ENCODE measurements around the gene RAB25. TPM values are rescaled to one million over a fixed set of nuclear protein-coding genes. Genes with fewer than 3 reads are reported as not detected.
"Not testable (repeated sequence)": the region's sequence is repeated elsewhere in the genome, so short reads cannot be mapped to it uniquely, and the experiment has no call there.

RAB25 gene
- total RNA-seq, 1 donor from 2014 or later = not detected

GRCh38 chr1:156064615-156065014 lies 3.7 kb downstream of the RAB25 start:
- intact Hi-C loops (cut with micrococcal nuclease) = loop anchor here (5.0 kb wide), 1 partner anchor 132 kb away; the partner anchor contains the start of gene KHDC4
- no peak overlapping the region for H3K4me3 Mint-ChIP-seq
- no peaks in the 10 kb centered on the region for H3K9me3 Mint-ChIP-seq
- H3K27ac Mint-ChIP-seq = no peak overlapping the region
- peaks cover 11% of the 10 kb centered on the region for H3K4me1 Mint-ChIP-seq
- no peaks in the 10 kb centered on the region for H3K36me3 Mint-ChIP-seq (ENCODE audit: low read depth)
- DNase-seq = no peak
- H3K27me3 Mint-ChIP-seq = peaks cover 2% of the 10 kb centered on the region

DNA sequence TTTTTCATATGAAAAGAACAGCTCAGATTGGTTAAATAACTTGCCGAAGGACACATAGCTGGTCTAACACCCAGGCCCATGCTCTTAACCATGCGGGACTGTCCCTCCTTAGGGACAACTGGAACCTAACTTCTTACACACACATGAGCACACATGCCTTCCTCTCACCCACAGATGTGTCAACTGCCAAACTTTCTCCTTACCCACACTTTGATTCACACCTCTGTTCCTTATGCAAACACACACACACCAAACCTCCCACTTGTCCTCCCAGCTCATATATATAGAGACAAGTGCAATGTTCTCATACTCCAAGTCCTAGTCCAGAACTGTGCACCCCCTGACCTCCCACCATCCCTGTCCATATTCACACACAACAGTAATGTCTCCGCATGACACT lies 4.3 kb downstream of the RAB25 start:
- Mint-ChIP-seq H3K9me3 (no peaks in the 10 kb centered on the region), H3K27me3 (peaks cover 2% of the 10 kb centered on the region), H3K27ac (peak overlapping the region; percentile 2), H3K36me3 (ENCODE audit: low read depth) (no peaks in the 10 kb centered on the region), H3K4me1 (peaks cover 11% of the 10 kb centered on the region), H3K4me3 (no peak overlapping the region)
- DNase-seq = no peak
- intact Hi-C loops (cut with micrococcal nuclease) = loop anchor here (5.0 kb wide), 1 partner anchor 133 kb away; the partner anchor contains the start of gene KHDC4

DNA sequence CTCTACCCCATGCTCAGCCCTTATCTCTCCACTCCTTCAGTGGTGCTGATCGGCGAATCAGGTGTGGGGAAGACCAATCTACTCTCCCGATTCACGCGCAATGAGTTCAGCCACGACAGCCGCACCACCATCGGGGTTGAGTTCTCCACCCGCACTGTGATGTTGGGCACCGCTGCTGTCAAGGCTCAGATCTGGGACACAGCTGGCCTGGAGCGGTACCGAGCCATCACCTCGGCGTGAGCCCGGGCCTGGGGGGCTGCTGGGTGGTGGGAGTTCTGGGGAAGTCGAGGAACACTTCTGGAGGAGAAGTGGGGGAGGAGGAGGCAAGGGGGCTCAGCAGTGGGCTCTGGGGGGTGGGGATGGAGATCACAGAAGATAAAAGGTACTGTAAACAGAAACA lies 4.9 kb downstream of the RAB25 start:
- Mint-ChIP-seq H3K9me3 (no peaks in the 10 kb centered on the region), H3K36me3 (ENCODE audit: low read depth) (no peaks in the 10 kb centered on the region), H3K4me1 (peaks cover 11% of the 10 kb centered on the region), H3K27ac (no peak overlapping the region), H3K4me3 (no peak overlapping the region), H3K27me3 (peaks cover 2% of the 10 kb centered on the region)
- DNase-seq = no peak
- intact Hi-C loops (cut with micrococcal nuclease) = loop anchor here (1.0 to 5.0 kb wide), 2 partner anchors 40 to 134 kb away; partner anchors contain the start of gene KHDC4

DNA sequence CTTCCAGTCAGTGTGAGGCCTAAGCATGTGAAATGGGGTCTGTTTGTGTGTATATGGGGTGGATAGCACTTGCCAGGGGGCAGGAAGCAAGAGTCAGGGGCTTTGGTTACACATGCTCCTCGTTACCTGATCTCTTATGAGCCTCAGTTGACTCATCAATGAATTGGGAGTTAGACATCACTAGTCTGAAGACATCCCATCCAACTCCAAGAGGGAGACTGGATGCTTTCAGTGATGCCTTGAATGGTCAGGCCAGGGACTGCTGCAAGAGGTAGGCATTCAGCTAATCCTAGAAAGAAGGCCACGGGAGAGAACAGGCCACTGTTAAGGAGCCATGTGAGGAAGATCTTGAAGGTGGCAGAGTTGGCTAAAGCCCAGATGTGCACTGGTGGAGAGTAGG lies 6.3 kb downstream of the RAB25 start:
- H3K36me3 Mint-ChIP-seq (ENCODE audit: low read depth) = no peaks in the 10 kb centered on the region
- no peak overlapping the region for H3K27ac Mint-ChIP-seq
- H3K4me1 Mint-ChIP-seq = peaks cover 11% of the 10 kb centered on the region
- DNase-seq = no peak
- no peaks in the 10 kb centered on the region for H3K9me3 Mint-ChIP-seq
- H3K27me3 Mint-ChIP-seq = peaks cover 7% of the 10 kb centered on the region
- intact Hi-C loops (cut with micrococcal nuclease) = loop anchor here (5.0 kb wide), 1 partner anchor 135 kb away; the partner anchor contains the start of gene KHDC4
- H3K4me3 Mint-ChIP-seq = no peak overlapping the region

- Mint-ChIP-seq H3K27ac (no peak overlapping the region), H3K27me3 (peaks cover 19% of the 10 kb centered on the region), H3K4me3 (no peak overlapping the region), H3K4me1 (peaks cover 11% of the 10 kb centered on the region), H3K36me3 (ENCODE audit: low read depth) (no peaks in the 10 kb centered on the region), H3K9me3 (no peaks in the 10 kb centered on the region)
- no peak for DNase-seq
- intact Hi-C loops (cut with micrococcal nuclease) = loop anchor here (5.0 kb wide), 1 partner anchor 137 kb away; the partner anchor contains the start of gene KHDC4
These were observed 8.8 kb downstream of the RAB25 start for GRCh38 chr1:156069490-156070455.

DNA sequence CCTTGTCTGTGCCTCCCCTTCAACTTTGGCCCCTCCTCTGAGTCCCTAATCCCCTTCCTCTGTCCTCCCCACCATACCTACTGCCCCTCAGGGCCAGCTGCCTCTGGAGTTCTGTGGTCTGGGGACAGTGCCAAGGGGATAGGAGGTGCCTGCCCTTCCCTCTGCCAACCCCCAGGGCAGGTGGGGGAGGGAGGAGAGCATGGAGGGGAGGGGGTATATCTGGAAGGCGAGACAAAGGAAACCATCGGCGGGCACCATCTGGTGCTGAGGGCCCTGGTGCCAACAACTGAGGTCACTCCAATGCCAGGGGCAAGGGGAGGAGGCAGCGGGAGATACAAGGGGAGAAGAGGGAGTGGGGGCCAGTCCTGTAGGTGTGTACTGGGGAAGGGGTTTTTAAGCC lies 9.6 kb downstream of the RAB25 start:
- Mint-ChIP-seq H3K36me3 (ENCODE audit: low read depth) (no peaks in the 10 kb centered on the region), H3K9me3 (no peaks in the 10 kb centered on the region), H3K27ac (no peak overlapping the region), H3K4me3 (no peak overlapping the region), H3K27me3 (peaks cover 23% of the 10 kb centered on the region), H3K4me1 (peaks cover 8% of the 10 kb centered on the region)
- no peak for DNase-seq
- intact Hi-C loops (cut with micrococcal nuclease) = no loop called here

DNA sequence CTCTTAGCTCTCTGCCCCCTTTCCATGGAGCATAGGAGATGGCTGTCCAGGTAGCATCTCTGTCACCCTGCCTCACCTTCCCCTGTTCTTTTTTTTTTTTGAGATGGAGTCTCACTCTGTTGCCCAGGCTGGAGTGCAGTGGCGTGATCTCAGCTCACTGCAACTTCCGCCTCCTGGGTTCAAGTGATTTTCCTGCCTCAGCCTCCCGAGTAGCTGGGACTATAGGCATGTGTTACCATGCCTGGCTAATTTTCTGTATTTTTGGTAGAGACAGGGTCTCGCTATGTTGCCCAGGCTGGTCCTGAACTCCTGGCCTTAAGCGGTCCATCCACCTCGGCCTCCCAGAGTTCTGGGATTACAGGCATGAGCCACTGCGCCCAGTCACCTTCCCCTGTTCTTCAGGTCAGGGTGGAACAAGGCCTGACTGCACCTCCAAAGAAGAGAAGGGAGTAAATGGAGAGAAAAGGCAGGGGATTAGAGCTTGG lies 10.4 kb downstream of the RAB25 start:
- intact Hi-C loops (cut with micrococcal nuclease); DNase-seq; H3K9me3 Mint-ChIP-seq; H3K36me3 Mint-ChIP-seq (ENCODE audit: low read depth); H3K27ac Mint-ChIP-seq; H3K4me1 Mint-ChIP-seq; H3K4me3 Mint-ChIP-seq: not testable (repeated sequence)
- H3K27me3 Mint-ChIP-seq = peaks cover 25% of the 10 kb centered on the region

DNA sequence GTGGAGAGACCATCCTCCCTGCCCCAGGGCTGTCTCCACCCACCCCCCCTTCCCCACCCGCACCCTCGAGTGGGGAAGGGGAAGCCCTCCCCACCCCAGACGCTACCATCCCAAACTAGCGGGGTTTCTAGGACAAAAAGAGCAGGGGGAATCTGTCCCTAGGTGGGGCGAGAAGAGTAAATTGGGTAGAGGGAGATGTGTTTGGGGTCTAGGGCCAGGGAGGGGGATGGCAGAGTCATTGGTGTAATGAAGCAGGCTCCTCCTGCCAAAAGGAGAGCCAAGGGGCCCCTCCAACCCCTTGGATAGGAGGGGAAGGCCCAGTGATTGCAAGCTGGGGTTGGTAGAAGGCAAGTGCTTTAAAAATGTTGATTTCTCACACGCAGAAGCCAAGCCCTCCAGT lies 11.3 kb downstream of the RAB25 start:
- Mint-ChIP-seq H3K9me3 (no peaks in the 10 kb centered on the region), H3K36me3 (ENCODE audit: low read depth) (no peaks in the 10 kb centered on the region), H3K4me3 (no peak overlapping the region), H3K4me1 (peaks cover 2% of the 10 kb centered on the region), H3K27ac (no peak overlapping the region), H3K27me3 (peaks cover 25% of the 10 kb centered on the region)
- intact Hi-C loops (cut with micrococcal nuclease) = no loop called here
- no peak for DNase-seq

DNA sequence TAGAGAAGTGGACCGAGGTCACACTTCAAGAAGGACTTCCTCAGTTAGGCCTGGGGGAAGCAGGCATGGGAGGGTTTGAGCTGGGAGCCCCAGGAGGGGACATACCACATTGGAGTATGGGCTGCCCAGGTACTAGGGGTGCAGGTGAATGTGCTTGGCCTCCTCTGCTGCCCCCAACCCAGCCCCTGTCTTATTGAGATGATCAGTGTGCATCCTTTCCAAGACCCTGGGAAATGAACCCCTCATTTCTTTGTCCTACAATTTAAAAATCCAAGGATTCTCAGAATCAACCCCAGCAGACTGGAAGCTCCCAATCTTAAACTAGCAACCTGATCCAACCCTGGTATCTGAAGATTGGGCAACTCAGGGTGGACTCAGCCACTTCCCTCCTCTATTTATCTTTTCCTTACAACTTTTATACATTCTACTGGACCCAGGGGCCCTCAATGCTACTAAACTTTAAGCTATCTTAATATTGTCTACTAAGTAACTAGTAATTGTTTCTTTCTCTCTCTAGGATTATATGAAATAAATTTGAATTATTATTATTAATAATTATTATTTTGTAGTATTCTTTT lies 12.2 kb downstream of the RAB25 start:
- Mint-ChIP-seq H3K27me3 (peaks cover 31% of the 10 kb centered on the region), H3K9me3 (no peaks in the 10 kb centered on the region), H3K4me3 (no peak overlapping the region), H3K4me1 (peaks cover 2% of the 10 kb centered on the region), H3K36me3 (ENCODE audit: low read depth) (no peaks in the 10 kb centered on the region), H3K27ac (no peak overlapping the region)
- DNase-seq = no peak
- intact Hi-C loops (cut with micrococcal nuclease) = no loop called here

- Mint-ChIP-seq H3K27me3 (peaks cover 36% of the 10 kb centered on the region), H3K4me3 (no peak overlapping the region), H3K27ac (no peak overlapping the region), H3K9me3 (no peaks in the 10 kb centered on the region), H3K4me1 (peaks cover 2% of the 10 kb centered on the region), H3K36me3 (ENCODE audit: low read depth) (no peaks in the 10 kb centered on the region)
- intact Hi-C loops (cut with micrococcal nuclease) = no loop called here
- no peak for DNase-seq
These were observed 12.8 kb downstream of the RAB25 start for GRCh38 chr1:156073740-156074139.

DNA sequence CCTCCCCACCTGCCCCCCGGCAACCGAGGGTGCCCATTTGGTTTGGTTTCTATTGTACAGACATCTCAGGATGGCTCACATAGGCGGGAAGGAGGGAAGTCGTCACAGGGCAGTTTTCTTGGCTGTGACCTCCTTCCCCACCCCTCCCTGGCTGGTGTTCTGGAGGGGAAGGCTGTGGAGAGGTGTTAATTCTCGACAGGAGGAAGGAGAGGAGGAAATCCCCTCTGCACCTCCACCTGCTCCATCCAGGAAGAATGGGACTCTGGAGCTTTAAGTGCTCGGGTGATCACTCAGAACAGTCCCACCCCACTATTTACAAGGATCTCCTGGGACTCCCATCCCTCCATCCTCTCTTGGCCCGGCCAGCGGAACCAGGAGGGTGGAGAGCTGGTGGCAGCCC lies 13.7 kb downstream of the RAB25 start:
- peaks cover 41% of the 10 kb centered on the region for H3K27me3 Mint-ChIP-seq
- no peaks in the 10 kb centered on the region for H3K9me3 Mint-ChIP-seq
- DNase-seq = no peak
- H3K36me3 Mint-ChIP-seq (ENCODE audit: low read depth) = no peaks in the 10 kb centered on the region
- H3K4me1 Mint-ChIP-seq = peaks cover 2% of the 10 kb centered on the region
- H3K4me3 Mint-ChIP-seq = no peak overlapping the region
- intact Hi-C loops (cut with micrococcal nuclease) = no loop called here
- no peak overlapping the region for H3K27ac Mint-ChIP-seq

GRCh38 chr1:156075162-156075561 lies 14.2 kb downstream of the RAB25 start:
- no peak overlapping the region for H3K27ac Mint-ChIP-seq
- intact Hi-C loops (cut with micrococcal nuclease) = no loop called here
- H3K36me3 Mint-ChIP-seq (ENCODE audit: low read depth) = no peaks in the 10 kb centered on the region
- DNase-seq = no peak
- H3K4me3 Mint-ChIP-seq = no peak overlapping the region
- peaks cover 45% of the 10 kb centered on the region for H3K27me3 Mint-ChIP-seq
- H3K4me1 Mint-ChIP-seq = peaks cover 2% of the 10 kb centered on the region
- H3K9me3 Mint-ChIP-seq = no peaks in the 10 kb centered on the region

DNA sequence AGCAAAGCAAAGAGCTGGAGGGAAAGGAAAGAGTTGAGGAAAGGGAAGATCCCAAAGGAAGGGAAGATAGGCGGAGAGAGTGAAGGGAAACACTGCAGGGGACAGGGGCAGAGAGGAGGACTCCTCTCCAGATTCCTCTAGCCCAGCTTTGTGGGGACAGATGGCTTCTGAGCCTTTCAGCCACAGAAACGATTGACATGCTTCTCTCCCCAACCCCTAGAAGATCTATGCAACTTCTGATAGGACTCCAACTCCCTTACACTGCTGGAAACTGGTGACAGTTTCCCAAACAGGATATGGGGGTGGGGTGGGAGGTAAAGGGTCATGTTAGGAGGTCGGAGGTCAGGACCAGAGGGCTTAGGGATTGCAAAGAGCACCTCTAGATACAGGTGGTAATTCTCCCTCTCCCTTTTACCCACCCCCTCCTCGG lies 14.8 kb downstream of the RAB25 start:
- Mint-ChIP-seq H3K4me3 (no peak overlapping the region), H3K27ac (no peak overlapping the region), H3K9me3 (no peaks in the 10 kb centered on the region), H3K36me3 (ENCODE audit: low read depth) (no peaks in the 10 kb centered on the region), H3K4me1 (peaks cover 2% of the 10 kb centered on the region), H3K27me3 (peaks cover 50% of the 10 kb centered on the region)
- no peak for DNase-seq
- intact Hi-C loops (cut with micrococcal nuclease) = no loop called here

Measured in activated CD4-positive, alpha-beta T cell treated with anti-CD3 and anti-CD28 coated beads, Interleukin-2, amount 10 ng/mL, durations not matched to agents 24 days and 14 days (primary cell).